ENCODE results near the gene AP2B1. TPM values are rescaled to one million over a fixed set of nuclear protein-coding genes. Genes with fewer than 3 reads are reported as not detected.

AP2B1 gene
- total RNA-seq, 2 donors from 2014 or later: 44.5 to 68.3 TPM

DNA sequence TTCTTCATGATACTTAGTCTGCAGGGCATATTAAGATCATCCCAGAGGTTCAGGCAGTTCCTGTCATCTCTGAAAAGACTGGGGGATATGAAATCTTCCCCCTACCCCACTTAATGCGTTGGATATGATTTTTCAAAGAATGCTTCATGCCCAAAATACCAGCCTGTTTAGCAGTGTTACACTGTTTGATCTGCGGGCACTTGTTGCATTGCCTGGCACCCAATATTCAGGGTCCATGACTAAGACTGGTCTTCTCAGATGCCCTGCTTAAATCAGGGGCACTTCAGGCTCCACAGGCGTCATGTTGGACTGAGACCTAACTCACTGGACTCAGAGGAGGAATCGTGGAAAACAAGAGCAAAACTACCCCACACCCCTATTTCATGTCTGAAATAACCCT, 137.9 kb downstream of the AP2B1 start:
- peaks cover 0 to 18% of the 10 kb centered on the region in 2 donors for H3K4me1 ChIP-seq (ENCODE audit: control insufficient read depth in 1 of 2, low read depth in 2 of 2)
- no peaks in the 10 kb centered on the region for H3K27me3 ChIP-seq (replicated peaks; ENCODE audit: insufficient read depth)
- no peak for ATAC-seq (ENCODE audit: insufficient number of reproducible peaks, low FRiP score, low read depth)
- no peak for DNase-seq (ENCODE audit: low spot score)
- no peak overlapping the region for H3K4me3 ChIP-seq
- H3K27ac ChIP-seq: no peak overlapping the region
- TF ChIP-seq CTCF (IDR thresholded peaks at IDR 0.05): no peak
- H3K9me3 ChIP-seq: no peaks in the 10 kb centered on the region
- peaks cover 18% of the 10 kb centered on the region for H3K36me3 ChIP-seq

GRCh38 chr17:35725802-35726126, 138.6 kb downstream of the AP2B1 start:
- Histone ChIP-seq H3K27me3 (replicated peaks; ENCODE audit: insufficient read depth) (no peaks in the 10 kb centered on the region), H3K27ac (no peak overlapping the region), H3K4me1 (ENCODE audit: control insufficient read depth in 1 of 2, low read depth in 2 of 2) (peaks cover 0 to 19% of the 10 kb centered on the region in 2 donors), H3K36me3 (peaks cover 18% of the 10 kb centered on the region), H3K4me3 (no peak overlapping the region), H3K9me3 (no peaks in the 10 kb centered on the region)
- DNase-seq (ENCODE audit: low spot score) (no peak), ATAC-seq (ENCODE audit: insufficient number of reproducible peaks, low FRiP score, low read depth) (no peak)
- no peak for TF ChIP-seq CTCF (IDR thresholded peaks at IDR 0.05)

DNA sequence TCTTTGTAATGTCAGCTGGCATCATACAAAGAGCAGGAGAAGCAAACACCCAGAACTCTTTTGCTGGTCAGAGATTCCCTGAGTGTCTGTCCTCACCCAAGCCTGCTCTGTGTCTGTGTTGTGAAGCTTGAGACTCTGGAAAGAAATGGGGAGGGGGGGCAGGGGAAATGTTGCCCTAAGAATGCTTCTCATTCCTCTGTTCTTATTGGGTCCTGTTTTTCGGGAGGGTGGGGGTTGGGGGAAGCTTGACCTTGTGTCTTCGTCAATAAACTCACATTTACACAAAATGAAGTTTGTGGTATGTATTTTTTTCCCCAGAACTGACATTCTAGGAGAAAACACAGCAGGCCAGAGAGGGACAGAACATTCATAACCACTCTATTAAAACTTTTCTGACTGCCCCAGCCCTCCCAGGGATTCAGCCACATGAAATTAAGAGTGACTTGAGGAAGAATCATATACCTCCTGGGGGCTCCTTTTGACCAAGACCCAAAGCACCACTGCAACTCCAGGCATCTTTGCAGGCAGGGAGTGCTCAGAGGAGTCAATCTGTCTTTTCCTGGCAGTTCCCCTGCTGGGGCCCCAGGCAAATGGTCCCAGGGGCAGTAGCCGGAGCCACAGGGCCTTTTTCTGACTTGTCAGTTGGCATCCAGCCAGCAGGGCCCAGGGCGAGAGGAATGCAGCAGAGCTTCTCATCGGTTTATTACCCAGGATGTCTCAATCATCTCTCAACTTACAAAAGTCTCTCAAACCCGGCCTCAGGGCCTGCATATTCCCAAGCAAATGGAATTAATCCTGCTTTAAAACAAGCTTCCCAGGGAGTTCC, 139.2 kb downstream of the AP2B1 start:
- no peak for ATAC-seq (ENCODE audit: insufficient number of reproducible peaks, low FRiP score, low read depth)
- no peak for DNase-seq (ENCODE audit: low spot score)
- no peaks in the 10 kb centered on the region for H3K27me3 ChIP-seq (replicated peaks; ENCODE audit: insufficient read depth)
- H3K36me3 ChIP-seq: peaks cover 18% of the 10 kb centered on the region
- no peak for TF ChIP-seq CTCF (IDR thresholded peaks at IDR 0.05)
- H3K4me3 ChIP-seq: no peak overlapping the region
- no peaks in the 10 kb centered on the region for H3K9me3 ChIP-seq
- peaks cover 5 to 25% of the 10 kb centered on the region in 2 donors for H3K4me1 ChIP-seq (ENCODE audit: control insufficient read depth in 1 of 2, low read depth in 2 of 2)
- H3K27ac ChIP-seq: no peak overlapping the region

- no peak for TF ChIP-seq CTCF (IDR thresholded peaks at IDR 0.05)
- no peak for DNase-seq (ENCODE audit: low spot score)
- Histone ChIP-seq H3K27ac (no peak overlapping the region), H3K9me3 (no peaks in the 10 kb centered on the region), H3K36me3 (peaks cover 18% of the 10 kb centered on the region), H3K4me1 (ENCODE audit: control insufficient read depth in 1 of 2, low read depth in 2 of 2) (peaks cover 5 to 25% of the 10 kb centered on the region in 2 donors), H3K27me3 (replicated peaks; ENCODE audit: insufficient read depth) (no peaks in the 10 kb centered on the region), H3K4me3 (no peak overlapping the region)
- no peak for ATAC-seq (ENCODE audit: insufficient number of reproducible peaks, low FRiP score, low read depth)
Observed at GRCh38 chr17:35726953-35727460, 139.9 kb downstream of the AP2B1 start.

DNA sequence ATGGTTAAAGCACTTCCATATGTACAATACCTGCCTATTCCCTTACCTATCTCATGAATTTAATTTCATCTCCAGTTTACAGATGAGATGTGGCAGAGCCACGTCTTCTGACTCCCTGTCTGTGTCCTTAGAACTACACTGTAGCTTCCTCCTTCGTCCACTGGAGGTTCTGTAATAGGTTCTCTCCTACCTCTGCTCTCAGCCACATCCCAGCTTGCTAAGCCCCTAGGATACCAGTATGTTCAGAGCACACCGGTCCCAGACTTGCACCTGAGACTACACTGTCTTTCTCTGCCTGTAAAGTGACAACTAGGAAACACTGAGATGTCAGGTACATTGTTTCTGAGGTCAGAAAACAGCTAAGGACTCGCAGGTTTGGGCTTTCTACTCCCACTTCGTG, 140.5 kb downstream of the AP2B1 start:
- Histone ChIP-seq H3K9me3 (no peaks in the 10 kb centered on the region), H3K4me1 (ENCODE audit: control insufficient read depth in 1 of 2, low read depth in 2 of 2) (peaks cover 5 to 30% of the 10 kb centered on the region in 2 donors), H3K27ac (no peak overlapping the region), H3K4me3 (no peak overlapping the region), H3K36me3 (peaks cover 18% of the 10 kb centered on the region), H3K27me3 (replicated peaks; ENCODE audit: insufficient read depth) (no peaks in the 10 kb centered on the region)
- no peak for DNase-seq (ENCODE audit: low spot score)
- ATAC-seq (ENCODE audit: insufficient number of reproducible peaks, low FRiP score, low read depth): no peak
- TF ChIP-seq CTCF (IDR thresholded peaks at IDR 0.05): no peak

All from thoracic aorta (tissue), 2 donors.